Heart left ventricle (tissue), 13 donors: Measurements from ENCODE around the gene MRM2.

Source experiments
- POLR2A ChIP-seq, 2 donors: fragments of 450-650 bp; IDR thresholded peaks; one replicate each; pipeline ENCODE4 v1.6.1; 2017; ENCODE audit warnings: antibody characterized with exemption in 2 of 2, mild to moderate bottlenecking in 2 of 2, moderate library complexity in 2 of 2
- TF ChIP-seq, protein P1 (sequence below), 12 donors: fragments of 200-600 bp; sonication (generic) in 4 of 12; IDR thresholded peaks; one replicate each; pipeline versions ENCODE4 v1.5.0 to v1.8.0; 2018 to 2022; ENCODE audit warnings: antibody characterized with exemption in 12 of 12, mild to moderate bottlenecking in 5 of 12
- donor health status: ischemic (EF 13 %, LVEDD 7.1; RV severe dilation, severe dysfunction).
- donor health status: DM: no; HTN: yes; CAD: no.
- donor health status: DM: no; HTN: no; CAD: no.
- donor health status: ischemic (EF 25% LVEDD 6.9; RV normal size, moderate dysfunction).
- donor health status: ischemic (EF 25% LVEDD 5.7; RV mildly dilated, moderate dysfunction).
- donor health status: ischemic (EF 35%, LVEDD 5.7; RV mildly dilated, moderate dysfunction).
- donor health status: nonischemic (EF 11% LVEDD 7.7; RV severe dilation, severe dysfunction).
- donor health status: DM: yes; HTN: yes; CAD: no.
- donor health status: PGD.
- donor health status: ischemic (EF 29% LVEDD 5.4; RV normal size, mild dysfunction).
- donor health status: nonischemic (EF 23%, LVEDD 6.1; RV moderate dilation, normal function).

- TF ChIP-seq, protein P1, sequence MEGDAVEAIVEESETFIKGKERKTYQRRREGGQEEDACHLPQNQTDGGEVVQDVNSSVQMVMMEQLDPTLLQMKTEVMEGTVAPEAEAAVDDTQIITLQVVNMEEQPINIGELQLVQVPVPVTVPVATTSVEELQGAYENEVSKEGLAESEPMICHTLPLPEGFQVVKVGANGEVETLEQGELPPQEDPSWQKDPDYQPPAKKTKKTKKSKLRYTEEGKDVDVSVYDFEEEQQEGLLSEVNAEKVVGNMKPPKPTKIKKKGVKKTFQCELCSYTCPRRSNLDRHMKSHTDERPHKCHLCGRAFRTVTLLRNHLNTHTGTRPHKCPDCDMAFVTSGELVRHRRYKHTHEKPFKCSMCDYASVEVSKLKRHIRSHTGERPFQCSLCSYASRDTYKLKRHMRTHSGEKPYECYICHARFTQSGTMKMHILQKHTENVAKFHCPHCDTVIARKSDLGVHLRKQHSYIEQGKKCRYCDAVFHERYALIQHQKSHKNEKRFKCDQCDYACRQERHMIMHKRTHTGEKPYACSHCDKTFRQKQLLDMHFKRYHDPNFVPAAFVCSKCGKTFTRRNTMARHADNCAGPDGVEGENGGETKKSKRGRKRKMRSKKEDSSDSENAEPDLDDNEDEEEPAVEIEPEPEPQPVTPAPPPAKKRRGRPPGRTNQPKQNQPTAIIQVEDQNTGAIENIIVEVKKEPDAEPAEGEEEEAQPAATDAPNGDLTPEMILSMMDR (IDR thresholded peaks at IDR 0.05) = no peak
- no peak for TF ChIP-seq POLR2A (IDR thresholded peaks at IDR 0.05)
These were observed 24.8 kb downstream of the MRM2 start for GRCh38 chr7:2217206-2217605.
